Fibroblast of lung (primary cell): ENCODE results near the gene KNG1. TPM values are rescaled to one million over a fixed set of nuclear protein-coding genes. Genes with fewer than 3 reads are reported as not detected.
"Not testable (repeated sequence)": the region's sequence is repeated elsewhere in the genome, so short reads cannot be mapped to it uniquely, and the experiment has no call there.

Experiments
- DNase-seq, 2 donors: peaks; one replicate each; pipeline versions ENCODE4 v3.0.0 to v3.0.0-alpha.2; 2010; ENCODE audit warnings: low read depth in 2 of 2
- H2AFZ ChIP-seq: 2 replicates; pipeline ENCODE4 v1.5.1; 2012; ENCODE audit warnings: low read length, control low read depth, inconsistent platforms
- H3K27ac ChIP-seq: 2 replicates; pipeline ENCODE4 v1.5.1; 2011; ENCODE audit warnings: low read length, control low read depth; ENCODE audit not compliant: insufficient read depth
- H3K27me3 ChIP-seq: 2 replicates; pipeline ENCODE4 v1.5.1; 2011; ENCODE audit warnings: mild to moderate bottlenecking, low read length; ENCODE audit not compliant: control insufficient read depth, insufficient read depth
- H3K36me3 ChIP-seq: 2 replicates; pipeline ENCODE4 v1.5.1; 2011; ENCODE audit warnings: low read length; ENCODE audit not compliant: control insufficient read depth, insufficient read depth
- H3K4me1 ChIP-seq: 2 replicates; pipeline ENCODE4 v1.5.1; 2011; ENCODE audit warnings: low read length; ENCODE audit not compliant: control insufficient read depth, insufficient read depth; ENCODE audit errors: extremely low read depth
- H3K4me2 ChIP-seq: 2 replicates; pipeline ENCODE4 v1.5.1; 2011; ENCODE audit warnings: low read length, control low read depth; ENCODE audit not compliant: insufficient read depth; ENCODE audit errors: extremely low read depth
- H3K4me3 ChIP-seq, 4 experiments: fragments of 200-600 bp in 1 of 4; sonication (generic) in 1 of 4; replicated peaks in 1 of 4; 2 replicates each; pipeline ENCODE4 v1.5.1; 2011 to 2016; ENCODE audit warnings: low read length in 4 of 4, low read depth in 3 of 4, mild to moderate bottlenecking in 3 of 4, control low read depth in 2 of 4, inconsistent platforms in 1 of 4, mixed read lengths in 1 of 4; ENCODE audit not compliant: insufficient read depth in 1 of 4; ENCODE audit errors: control extremely low read depth in 1 of 4
- H3K79me2 ChIP-seq: 2 replicates; pipeline ENCODE4 v1.5.1; 2012; ENCODE audit warnings: mild to moderate bottlenecking, low read length, inconsistent platforms; ENCODE audit not compliant: control insufficient read depth, insufficient read depth
- H3K9ac ChIP-seq: 2 replicates; pipeline ENCODE4 v1.5.1; 2011; ENCODE audit warnings: mild to moderate bottlenecking, low read length, control low read depth; ENCODE audit not compliant: insufficient read depth
- H3K9me3 ChIP-seq: 2 replicates; pipeline ENCODE4 v1.5.1; 2012; ENCODE audit warnings: low read depth, low read length; ENCODE audit not compliant: control insufficient read depth, insufficient read depth
- H4K20me1 ChIP-seq: 2 replicates; pipeline ENCODE4 v1.5.1; 2011; ENCODE audit warnings: low read length; ENCODE audit not compliant: control insufficient read depth, insufficient read depth; ENCODE audit errors: extremely low read depth
- CTCF ChIP-seq, 2 donors: IDR thresholded peaks in 1 of 2; conservative IDR thresholded peaks in 1 of 2; 1 replicate in 1 of 2; 2 replicates in 1 of 2; pipeline ENCODE4 v1.5.1; 2011 to 2012; ENCODE audit warnings: low read length in 2 of 2, control low read depth in 1 of 2, inconsistent platforms in 1 of 2, low read depth in 1 of 2, mild to moderate bottlenecking in 1 of 2
- EZH2 ChIP-seq: IDR thresholded peaks from 2 replicates; pipeline ENCODE4 v1.5.1; 2012; ENCODE audit warnings: low read length, control low read depth, mild to moderate bottlenecking; ENCODE audit errors: missing control alignments
- polyA plus RNA-seq, 2 donors: library from polyadenylated mRNA; depleted of rRNA in 1 of 2; stranded (reverse) in 1 of 2; unstranded in 1 of 2; fragments of >200 nt; gene quantifications; 2 replicates each; pipeline ENCODE4 v1.2.1, GENCODE V29; 2011 to 2012; ENCODE audit warnings: missing spikeins in 1 of 2
- total RNA-seq: library from RNA; depleted of rRNA; stranded (reverse); fragments of >200 nt; gene quantifications from 2 replicates; pipeline ENCODE4 v1.2.1, GENCODE V29; 2014

The KNG1 gene
- total and polyA plus RNA-seq, 2 donors (not counting 1 experiment from before 2014, with no cell fraction given), result not detected

DNA sequence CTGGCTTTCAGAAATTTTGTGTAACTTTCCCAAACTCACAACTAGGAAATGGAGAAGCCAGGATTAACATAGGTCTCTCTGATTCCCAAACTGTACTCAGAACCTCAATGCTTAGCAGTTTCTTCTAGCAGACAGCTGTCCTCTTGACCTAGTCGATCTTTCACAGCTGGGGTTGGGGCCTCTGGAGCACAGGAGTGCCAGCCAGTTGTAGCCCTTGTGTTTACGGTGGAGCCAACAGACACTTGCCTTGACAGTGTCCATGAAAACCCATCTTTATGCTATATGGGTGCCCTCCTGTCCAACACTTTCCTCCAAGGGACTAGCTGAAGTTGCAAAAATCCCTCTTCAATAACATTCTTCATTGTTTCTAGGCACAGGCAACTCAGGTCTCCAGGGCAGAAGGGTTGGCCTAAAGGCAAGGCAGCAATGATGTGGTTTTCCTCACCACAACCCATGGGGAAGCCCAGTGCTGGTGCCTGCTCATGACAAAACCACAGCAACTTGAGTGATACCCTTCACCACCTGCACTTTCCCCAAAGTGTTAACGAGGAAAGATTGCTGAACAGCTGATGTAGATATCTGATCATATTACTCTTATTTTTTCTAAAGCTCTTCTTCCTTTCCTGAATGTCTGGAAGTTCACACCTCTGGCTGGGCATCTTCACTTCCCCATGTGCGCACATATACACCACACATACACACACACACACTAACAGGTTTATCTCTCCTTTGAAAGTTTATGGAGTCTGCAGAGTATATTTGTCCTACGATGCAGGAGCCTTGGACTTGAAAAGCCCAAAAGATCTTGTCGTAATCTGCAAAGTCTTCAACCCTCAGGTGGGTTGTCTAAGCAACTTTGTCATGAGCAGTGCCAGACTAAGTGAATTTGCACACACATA, 11.0 kb upstream of the KNG1 start:
- TF ChIP-seq CTCF (conservative IDR thresholded peaks at IDR 0.05 in 1 of 2, IDR thresholded peaks at IDR 0.05 in 1 of 2; ENCODE audit: low read depth in 1 of 2, low read length in 2 of 2) (no peak), EZH2 (no peak)
- Histone ChIP-seq H3K27ac (no peak overlapping the region), H3K9ac (no peak overlapping the region), H3K79me2 (no peaks in the 10 kb centered on the region), H4K20me1 (no peaks in the 10 kb centered on the region), H3K4me2 (no peak overlapping the region), H3K27me3 (no peaks in the 10 kb centered on the region), H3K36me3 (no peaks in the 10 kb centered on the region), H2AFZ (no peak overlapping the region), H3K9me3 (no peaks in the 10 kb centered on the region), H3K4me1 (no peaks in the 10 kb centered on the region), H3K4me3 (no peak overlapping the region)
- no peak for DNase-seq

DNA sequence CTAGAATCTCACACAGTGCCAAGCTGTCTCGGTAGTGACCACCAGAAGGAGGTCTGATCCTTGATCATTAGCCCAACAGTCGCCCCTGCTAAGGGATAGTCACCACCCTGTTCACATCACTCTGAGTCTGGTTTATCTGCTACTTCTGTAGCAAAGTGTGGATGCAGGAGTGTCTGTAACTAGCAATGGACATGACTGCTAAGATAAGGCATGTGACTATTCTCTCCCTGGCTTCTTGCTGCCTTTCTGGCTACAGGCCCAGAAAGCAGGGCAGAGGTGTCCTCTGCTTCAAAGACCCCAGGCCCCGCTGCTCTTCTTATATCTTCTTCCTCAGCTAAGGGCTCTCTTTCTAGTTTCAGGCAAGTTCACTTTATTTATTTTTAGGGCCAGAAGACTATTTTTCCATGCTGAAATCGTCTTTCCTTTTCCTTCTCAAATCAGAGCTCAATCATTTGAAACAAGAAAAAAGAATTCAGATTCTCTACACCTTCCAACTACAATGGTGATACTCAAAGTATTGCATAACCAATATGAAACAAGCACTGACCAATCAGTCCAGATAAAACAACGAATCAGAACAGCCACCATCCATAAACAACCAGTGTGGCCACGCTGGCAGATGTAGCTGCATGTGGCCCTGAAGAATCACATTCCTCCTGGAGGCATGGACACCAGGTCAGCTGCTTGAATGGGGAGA, 8.0 kb upstream of the KNG1 start:
- Histone ChIP-seq H3K36me3 (no peaks in the 10 kb centered on the region), H3K9ac (no peak overlapping the region), H3K4me3 (no peak overlapping the region), H2AFZ (no peak overlapping the region), H3K27me3 (peaks cover 2% of the 10 kb centered on the region), H3K79me2 (no peaks in the 10 kb centered on the region), H3K4me2 (no peak overlapping the region), H3K27ac (no peak overlapping the region), H4K20me1 (no peaks in the 10 kb centered on the region), H3K9me3 (no peaks in the 10 kb centered on the region), H3K4me1 (no peaks in the 10 kb centered on the region)
- DNase-seq, result no peak
- TF ChIP-seq CTCF (conservative IDR thresholded peaks at IDR 0.05 in 1 of 2, IDR thresholded peaks at IDR 0.05 in 1 of 2; ENCODE audit: low read depth in 1 of 2, low read length in 2 of 2) (no peak), EZH2 (no peak)

DNA sequence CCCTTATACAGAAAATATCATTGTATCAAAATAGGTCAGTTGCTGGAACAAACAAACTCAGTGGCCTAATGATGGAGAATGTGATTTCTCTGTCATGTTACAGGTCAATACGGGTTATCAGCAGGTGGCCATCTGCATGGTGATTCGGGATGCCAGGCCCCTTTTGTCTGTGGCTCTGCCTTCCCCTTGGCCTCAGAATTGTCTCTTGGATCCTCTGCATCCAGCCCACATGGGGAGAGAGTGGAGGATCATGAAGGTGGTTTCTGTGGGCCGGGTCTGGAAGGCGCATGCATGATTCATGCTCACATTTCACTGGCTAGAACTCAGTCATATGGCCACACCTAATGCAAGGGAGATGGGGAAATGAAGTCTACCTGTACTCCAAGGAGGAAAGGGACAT, 6.5 kb upstream of the KNG1 start:
- not testable (repeated sequence) for H3K79me2 ChIP-seq, DNase-seq, H3K4me1 ChIP-seq, H3K9me3 ChIP-seq, H3K27me3 ChIP-seq, H3K27ac ChIP-seq, H3K4me2 ChIP-seq, H3K36me3 ChIP-seq, H3K4me3 ChIP-seq, H4K20me1 ChIP-seq, H3K9ac ChIP-seq, H2AFZ ChIP-seq
